CD4-positive, alpha-beta T cell (primary cell): ENCODE results near the gene FAM210A. TPM values are rescaled to one million over a fixed set of nuclear protein-coding genes. Genes with fewer than 3 reads are reported as not detected.
A peak's percentile ranks its signal among the peaks of the same experiment; 100 is the strongest.

Experiments used
- ATAC-seq: fragments of 200-7000 bp; cut with Tn5 transposase; one replicate; pipeline ENCODE4 v1.10.0; 2022; ENCODE audit warnings: mild to moderate bottlenecking; ENCODE audit not compliant: poor library complexity
- CTCF ChIA-PET: fragments of 350-600 bp; sonication (Branson Sonifier 250); formaldehyde crosslinking; loops from one replicate; lab custom pipeline; 2021; ENCODE audit warnings: antibody characterized with exemption, inconsistent platforms; lab: Charles Lee
- POLR2A ChIA-PET: fragments of 350-600 bp; sonication (Branson Sonifier 250); formaldehyde crosslinking; loops from one replicate; lab custom pipeline; 2021; ENCODE audit warnings: antibody characterized with exemption, inconsistent platforms; lab: Charles Lee
- DNase-seq, 14 experiments: peaks; one replicate each; pipeline ENCODE4 v3.0.0-alpha.2; 2013 to 2020; ENCODE audit warnings: mixed read lengths in 2 of 14
- H3K27ac ChIP-seq, 2 donors: one replicate each; pipeline versions ENCODE4 v1.5.1 to v1.7.0; 2013; ENCODE audit warnings: low read length in 2 of 2, low read depth in 1 of 2, mild to moderate bottlenecking in 1 of 2
- H3K27me3 ChIP-seq, 2 experiments: 1 replicate in 1 of 2; 2 replicates in 1 of 2; pipeline versions ENCODE4 v1.6.1 to v1.7.0; 2013; ENCODE audit warnings: low read length in 2 of 2, control low read depth in 1 of 2, mild to moderate bottlenecking in 1 of 2, moderate library complexity in 1 of 2; ENCODE audit not compliant: insufficient read depth in 2 of 2, control insufficient read depth in 1 of 2
- H3K36me3 ChIP-seq: one replicate; pipeline ENCODE4 v1.6.1; 2013; ENCODE audit warnings: low read length, control low read depth; ENCODE audit not compliant: insufficient read depth
- H3K4me1 ChIP-seq: one replicate; pipeline ENCODE4 v1.6.1; 2013; ENCODE audit warnings: low read length, control low read depth; ENCODE audit not compliant: insufficient read depth
- H3K4me3 ChIP-seq: one replicate; pipeline ENCODE4 v1.5.1; 2013; ENCODE audit warnings: mild to moderate bottlenecking, low read length, moderate library complexity
- H3K9me3 ChIP-seq, 2 experiments: 1 replicate in 1 of 2; 2 replicates in 1 of 2; pipeline versions ENCODE4 v1.6.1 to v1.7.0; 2013; ENCODE audit warnings: low read length in 2 of 2, mild to moderate bottlenecking in 2 of 2, control low read depth in 1 of 2, moderate library complexity in 1 of 2; ENCODE audit not compliant: control insufficient read depth in 1 of 2, insufficient read depth in 1 of 2
- H3K27ac Mint-ChIP-seq: one replicate; pipeline ENCODE4 v1.8.0; 2020; ENCODE audit warnings: mixed read lengths
- H3K27me3 Mint-ChIP-seq: one replicate; pipeline ENCODE4 v1.8.0; 2021; ENCODE audit warnings: mixed read lengths
- H3K36me3 Mint-ChIP-seq: one replicate; pipeline ENCODE4 v1.8.0; 2021; ENCODE audit warnings: low read depth, mixed read lengths
- H3K4me1 Mint-ChIP-seq: one replicate; pipeline ENCODE4 v1.8.0; 2021; ENCODE audit warnings: low read depth, mixed read lengths
- H3K4me3 Mint-ChIP-seq: one replicate; pipeline ENCODE4 v1.8.0; 2020; ENCODE audit warnings: mild to moderate bottlenecking, mixed read lengths
- H3K9me3 Mint-ChIP-seq: one replicate; pipeline ENCODE4 v1.8.0; 2020; ENCODE audit warnings: mixed read lengths
- intact Hi-C, 2 experiments: fragments of 100-400 bp; cut with DNase I in 1 of 2; cut with micrococcal nuclease in 1 of 2; formaldehyde crosslinking; loops; one replicate each; pipeline versions ENCODE4 v1.15.1 to v1.9.0; 2023 to 2025; cut with DNase I, micrococcal nuclease
- total RNA-seq, 174 experiments: library from RNA in 2 of 174; stranded (reverse) in 2 of 174; gene quantifications; one replicate each; pipeline ENCODE4 v1.2.3 and lab custom pipeline; 2021 to 2026
- TF ChIP-seq, protein P1 (sequence below): fragments of 200-600 bp; IDR thresholded peaks from one replicate; pipeline ENCODE4 v1.8.0; 2022; ENCODE audit warnings: antibody characterized with exemption, mild to moderate bottlenecking

The FAM210A gene
- total RNA-seq, 2 experiments from 2014 or later, result 3.4 to 3.5 TPM

DNA sequence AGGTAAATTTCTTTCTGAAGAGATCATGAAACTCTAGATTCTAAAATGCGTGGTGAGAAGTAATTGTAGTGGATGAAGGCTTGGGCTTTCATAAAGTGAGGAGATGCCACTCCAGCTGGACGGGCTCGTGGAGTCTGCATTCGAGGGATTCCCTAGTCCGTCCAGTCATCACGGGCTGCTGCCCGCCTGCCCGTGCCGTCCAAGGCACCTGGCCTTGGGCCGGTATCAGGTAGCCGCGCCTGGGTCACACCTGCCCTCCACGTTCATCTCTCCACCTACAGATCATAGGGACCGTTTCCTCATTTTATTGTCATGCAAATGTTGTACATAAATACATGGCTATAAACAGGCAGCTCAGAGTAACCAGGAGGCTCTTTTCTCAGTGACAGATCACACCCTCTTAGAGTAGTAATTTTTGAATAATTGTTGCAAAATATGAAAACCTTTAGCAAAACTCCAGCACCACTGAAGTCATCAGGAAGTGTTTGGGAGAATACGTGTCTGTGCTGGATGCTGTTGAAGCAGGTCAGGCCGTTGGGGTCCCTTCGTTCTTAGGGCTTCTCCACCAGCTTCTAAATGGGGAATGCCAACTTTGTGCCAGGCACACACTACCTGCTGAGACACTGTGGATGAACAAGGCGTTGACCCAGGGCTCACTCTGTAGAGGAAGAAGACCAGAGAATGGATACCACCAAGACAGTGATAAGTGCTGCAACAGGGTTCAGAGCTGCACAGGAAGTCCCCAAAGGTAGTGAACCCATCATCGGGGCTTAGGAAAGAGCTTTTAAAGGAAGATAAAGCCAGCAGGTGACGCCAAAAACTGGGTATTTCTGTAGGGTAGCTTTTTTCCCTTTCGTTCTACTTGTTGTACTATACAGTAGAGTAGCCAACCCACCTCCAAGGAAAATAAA is 112.5 kb downstream of the FAM210A start:
- H3K4me3 ChIP-seq, result peak overlapping the region; percentile 6
- peaks cover 79% of the 10 kb centered on the region for H3K4me1 ChIP-seq
- no peaks in the 10 kb centered on the region for H3K36me3 ChIP-seq

More for the DNA sequence above, 112.5 kb downstream of the FAM210A start:
- H3K27ac Mint-ChIP-seq, result peak overlapping the region; percentile 90
- peak overlapping the region; percentile 86 for H3K4me3 Mint-ChIP-seq
- Histone ChIP-seq H3K27me3 (no peaks in the 10 kb centered on the region), H3K27ac (no peak overlapping the region), H3K9me3 (no peaks in the 10 kb centered on the region)
- H3K36me3 Mint-ChIP-seq, result no peaks in the 10 kb centered on the region
- no peaks in the 10 kb centered on the region for H3K27me3 Mint-ChIP-seq
- intact Hi-C loops, result loop anchor here in 1 of 2 experiments (5.0 to 10.0 kb wide), 5 partner anchors 37 to 237 kb away; no protein-coding TSS in a partner anchor
- no peak for ATAC-seq
- H3K9me3 Mint-ChIP-seq, result no peaks in the 10 kb centered on the region
- peaks cover 83% of the 10 kb centered on the region for H3K4me1 Mint-ChIP-seq
- peak in 3 of 14 experiments; percentile 30 to 41 (median 39) for DNase-seq
- TF ChIP-seq, protein P1, sequence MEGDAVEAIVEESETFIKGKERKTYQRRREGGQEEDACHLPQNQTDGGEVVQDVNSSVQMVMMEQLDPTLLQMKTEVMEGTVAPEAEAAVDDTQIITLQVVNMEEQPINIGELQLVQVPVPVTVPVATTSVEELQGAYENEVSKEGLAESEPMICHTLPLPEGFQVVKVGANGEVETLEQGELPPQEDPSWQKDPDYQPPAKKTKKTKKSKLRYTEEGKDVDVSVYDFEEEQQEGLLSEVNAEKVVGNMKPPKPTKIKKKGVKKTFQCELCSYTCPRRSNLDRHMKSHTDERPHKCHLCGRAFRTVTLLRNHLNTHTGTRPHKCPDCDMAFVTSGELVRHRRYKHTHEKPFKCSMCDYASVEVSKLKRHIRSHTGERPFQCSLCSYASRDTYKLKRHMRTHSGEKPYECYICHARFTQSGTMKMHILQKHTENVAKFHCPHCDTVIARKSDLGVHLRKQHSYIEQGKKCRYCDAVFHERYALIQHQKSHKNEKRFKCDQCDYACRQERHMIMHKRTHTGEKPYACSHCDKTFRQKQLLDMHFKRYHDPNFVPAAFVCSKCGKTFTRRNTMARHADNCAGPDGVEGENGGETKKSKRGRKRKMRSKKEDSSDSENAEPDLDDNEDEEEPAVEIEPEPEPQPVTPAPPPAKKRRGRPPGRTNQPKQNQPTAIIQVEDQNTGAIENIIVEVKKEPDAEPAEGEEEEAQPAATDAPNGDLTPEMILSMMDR, result no peak
- ChIA-PET POLR2A (interaction anchor here (1.0 to 1.2 kb wide), 2 partner anchors 101 to 398 kb away, joined by 3 to 6 read pairs; no protein-coding TSS in a partner anchor), CTCF (interaction anchor here (1.0 to 3.0 kb wide), 3 partner anchors 16 to 56 kb away, joined by 3 to 11 read pairs (median 4); no protein-coding TSS in a partner anchor)

Other genes with a start within 250 kb of the FAM210A start
- gene RNMT, start 115 bp upstream of the FAM210A start, total RNA-seq, result 100 to 1,000 TPM; 128 to 130 TPM
- gene MC5R, start 97.6 kb upstream of the FAM210A start, total RNA-seq, result not detected
- gene MC2R, start 189.0 kb upstream of the FAM210A start, total RNA-seq, result not detected